ENCODE data around the gene DOC2A. TPM values are rescaled to one million over a fixed set of nuclear protein-coding genes. Genes with fewer than 3 reads are reported as not detected.
A peak's percentile ranks its signal among the peaks of the same experiment; 100 is the strongest.

DOC2A gene
- total and polyA plus RNA-seq, 9 of the 15 experiments (the other 6 are each of a cell fraction or from before 2014, with no cell fraction given) = 0.03 to 0.38 (median 0.28) TPM; not detected in 1

DNA sequence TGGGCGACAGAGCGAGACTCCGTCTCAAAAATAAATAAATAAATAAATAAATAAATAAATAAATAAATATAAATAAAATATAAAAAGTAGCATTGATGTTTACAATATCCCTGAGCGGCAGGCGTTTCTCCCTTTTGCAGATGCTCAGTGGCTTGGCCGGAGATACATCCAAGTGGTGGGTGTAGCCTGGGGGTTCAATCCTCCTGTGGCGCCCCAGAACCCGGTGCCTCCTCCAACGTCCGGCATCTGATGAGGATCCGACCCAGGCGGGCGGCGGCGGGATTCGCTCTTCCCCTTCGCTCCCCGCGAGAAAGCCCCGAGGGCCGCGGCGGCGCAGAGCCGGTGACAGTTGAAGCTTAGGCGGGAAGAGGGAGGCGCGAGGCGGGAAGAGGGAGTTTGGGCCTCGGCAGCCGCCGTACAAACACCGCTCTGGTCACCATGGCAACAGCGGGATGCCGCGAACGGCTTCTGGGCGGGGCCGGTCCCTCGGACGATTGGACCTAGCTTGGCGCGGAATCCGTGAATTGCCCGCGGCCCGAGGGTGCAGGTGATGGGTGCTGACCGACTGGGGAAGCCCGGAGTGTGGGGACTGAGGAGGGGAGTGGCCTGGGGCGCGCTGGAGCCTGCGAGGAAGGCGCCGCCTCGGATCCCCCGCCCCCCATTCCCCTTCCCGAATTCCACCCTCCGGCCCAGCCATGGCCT lies 42.0 kb upstream of the DOC2A start (continued):
- TF ChIP-seq, protein P1, sequence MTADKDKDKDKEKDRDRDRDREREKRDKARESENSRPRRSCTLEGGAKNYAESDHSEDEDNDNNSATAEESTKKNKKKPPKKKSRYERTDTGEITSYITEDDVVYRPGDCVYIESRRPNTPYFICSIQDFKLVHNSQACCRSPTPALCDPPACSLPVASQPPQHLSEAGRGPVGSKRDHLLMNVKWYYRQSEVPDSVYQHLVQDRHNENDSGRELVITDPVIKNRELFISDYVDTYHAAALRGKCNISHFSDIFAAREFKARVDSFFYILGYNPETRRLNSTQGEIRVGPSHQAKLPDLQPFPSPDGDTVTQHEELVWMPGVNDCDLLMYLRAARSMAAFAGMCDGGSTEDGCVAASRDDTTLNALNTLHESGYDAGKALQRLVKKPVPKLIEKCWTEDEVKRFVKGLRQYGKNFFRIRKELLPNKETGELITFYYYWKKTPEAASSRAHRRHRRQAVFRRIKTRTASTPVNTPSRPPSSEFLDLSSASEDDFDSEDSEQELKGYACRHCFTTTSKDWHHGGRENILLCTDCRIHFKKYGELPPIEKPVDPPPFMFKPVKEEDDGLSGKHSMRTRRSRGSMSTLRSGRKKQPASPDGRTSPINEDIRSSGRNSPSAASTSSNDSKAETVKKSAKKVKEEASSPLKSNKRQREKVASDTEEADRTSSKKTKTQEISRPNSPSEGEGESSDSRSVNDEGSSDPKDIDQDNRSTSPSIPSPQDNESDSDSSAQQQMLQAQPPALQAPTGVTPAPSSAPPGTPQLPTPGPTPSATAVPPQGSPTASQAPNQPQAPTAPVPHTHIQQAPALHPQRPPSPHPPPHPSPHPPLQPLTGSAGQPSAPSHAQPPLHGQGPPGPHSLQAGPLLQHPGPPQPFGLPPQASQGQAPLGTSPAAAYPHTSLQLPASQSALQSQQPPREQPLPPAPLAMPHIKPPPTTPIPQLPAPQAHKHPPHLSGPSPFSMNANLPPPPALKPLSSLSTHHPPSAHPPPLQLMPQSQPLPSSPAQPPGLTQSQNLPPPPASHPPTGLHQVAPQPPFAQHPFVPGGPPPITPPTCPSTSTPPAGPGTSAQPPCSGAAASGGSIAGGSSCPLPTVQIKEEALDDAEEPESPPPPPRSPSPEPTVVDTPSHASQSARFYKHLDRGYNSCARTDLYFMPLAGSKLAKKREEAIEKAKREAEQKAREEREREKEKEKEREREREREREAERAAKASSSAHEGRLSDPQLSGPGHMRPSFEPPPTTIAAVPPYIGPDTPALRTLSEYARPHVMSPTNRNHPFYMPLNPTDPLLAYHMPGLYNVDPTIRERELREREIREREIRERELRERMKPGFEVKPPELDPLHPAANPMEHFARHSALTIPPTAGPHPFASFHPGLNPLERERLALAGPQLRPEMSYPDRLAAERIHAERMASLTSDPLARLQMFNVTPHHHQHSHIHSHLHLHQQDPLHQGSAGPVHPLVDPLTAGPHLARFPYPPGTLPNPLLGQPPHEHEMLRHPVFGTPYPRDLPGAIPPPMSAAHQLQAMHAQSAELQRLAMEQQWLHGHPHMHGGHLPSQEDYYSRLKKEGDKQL (CRISPR knock-in tag; IDR thresholded peaks at IDR 0.05; ENCODE audit: borderline replicate concordance) = peak; percentile 89
- no peak for TF ChIP-seq ZNF140 (CRISPR knock-in tag; IDR thresholded peaks at IDR 0.05)
- no peak for TF ChIP-seq TAF7 (tag; IDR thresholded peaks at IDR 0.05)
- TF ChIP-seq, protein P2, sequence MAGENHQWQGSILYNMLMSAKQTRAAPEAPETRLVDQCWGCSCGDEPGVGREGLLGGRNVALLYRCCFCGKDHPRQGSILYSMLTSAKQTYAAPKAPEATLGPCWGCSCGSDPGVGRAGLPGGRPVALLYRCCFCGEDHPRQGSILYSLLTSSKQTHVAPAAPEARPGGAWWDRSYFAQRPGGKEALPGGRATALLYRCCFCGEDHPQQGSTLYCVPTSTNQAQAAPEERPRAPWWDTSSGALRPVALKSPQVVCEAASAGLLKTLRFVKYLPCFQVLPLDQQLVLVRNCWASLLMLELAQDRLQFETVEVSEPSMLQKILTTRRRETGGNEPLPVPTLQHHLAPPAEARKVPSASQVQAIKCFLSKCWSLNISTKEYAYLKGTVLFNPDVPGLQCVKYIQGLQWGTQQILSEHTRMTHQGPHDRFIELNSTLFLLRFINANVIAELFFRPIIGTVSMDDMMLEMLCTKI (IDR thresholded peaks at IDR 0.05; ENCODE audit: partially characterized antibody) = no peak
- no peak for TF ChIP-seq SETDB1 (IDR thresholded peaks at IDR 0.05; ENCODE audit: low read length)
- TF ChIP-seq ZNF584 (CRISPR knock-in tag; IDR thresholded peaks at IDR 0.05; ENCODE audit: low read depth) = no peak
- no peak for TF ChIP-seq TGIF2 (CRISPR knock-in tag; IDR thresholded peaks at IDR 0.05)
- peak; percentile 81 for TF ChIP-seq CHD2 (IDR thresholded peaks at IDR 0.05; ENCODE audit: low read depth, low read length)
- TF ChIP-seq, protein P3, sequence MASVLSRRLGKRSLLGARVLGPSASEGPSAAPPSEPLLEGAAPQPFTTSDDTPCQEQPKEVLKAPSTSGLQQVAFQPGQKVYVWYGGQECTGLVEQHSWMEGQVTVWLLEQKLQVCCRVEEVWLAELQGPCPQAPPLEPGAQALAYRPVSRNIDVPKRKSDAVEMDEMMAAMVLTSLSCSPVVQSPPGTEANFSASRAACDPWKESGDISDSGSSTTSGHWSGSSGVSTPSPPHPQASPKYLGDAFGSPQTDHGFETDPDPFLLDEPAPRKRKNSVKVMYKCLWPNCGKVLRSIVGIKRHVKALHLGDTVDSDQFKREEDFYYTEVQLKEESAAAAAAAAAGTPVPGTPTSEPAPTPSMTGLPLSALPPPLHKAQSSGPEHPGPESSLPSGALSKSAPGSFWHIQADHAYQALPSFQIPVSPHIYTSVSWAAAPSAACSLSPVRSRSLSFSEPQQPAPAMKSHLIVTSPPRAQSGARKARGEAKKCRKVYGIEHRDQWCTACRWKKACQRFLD (CRISPR knock-in tag; IDR thresholded peaks at IDR 0.05) = peak; percentile 82; the same call in 1 of the 2 replicates
- TF ChIP-seq ZFP30 (CRISPR knock-in tag; IDR thresholded peaks at IDR 0.05; ENCODE audit: borderline replicate concordance) = no peak
- TF ChIP-seq LEF1 (IDR thresholded peaks at IDR 0.05) = no peak; the same call in 1 of the 2 replicates
- no peak for TF ChIP-seq ARHGAP35 (IDR thresholded peaks at IDR 0.05; ENCODE audit: partially characterized antibody)
- no peak for TF ChIP-seq SRSF7 (optimal IDR thresholded peaks at IDR 0.05; ENCODE audit: low read depth, low read length)
